ENCODE data around the gene SLC38A10.

DNA sequence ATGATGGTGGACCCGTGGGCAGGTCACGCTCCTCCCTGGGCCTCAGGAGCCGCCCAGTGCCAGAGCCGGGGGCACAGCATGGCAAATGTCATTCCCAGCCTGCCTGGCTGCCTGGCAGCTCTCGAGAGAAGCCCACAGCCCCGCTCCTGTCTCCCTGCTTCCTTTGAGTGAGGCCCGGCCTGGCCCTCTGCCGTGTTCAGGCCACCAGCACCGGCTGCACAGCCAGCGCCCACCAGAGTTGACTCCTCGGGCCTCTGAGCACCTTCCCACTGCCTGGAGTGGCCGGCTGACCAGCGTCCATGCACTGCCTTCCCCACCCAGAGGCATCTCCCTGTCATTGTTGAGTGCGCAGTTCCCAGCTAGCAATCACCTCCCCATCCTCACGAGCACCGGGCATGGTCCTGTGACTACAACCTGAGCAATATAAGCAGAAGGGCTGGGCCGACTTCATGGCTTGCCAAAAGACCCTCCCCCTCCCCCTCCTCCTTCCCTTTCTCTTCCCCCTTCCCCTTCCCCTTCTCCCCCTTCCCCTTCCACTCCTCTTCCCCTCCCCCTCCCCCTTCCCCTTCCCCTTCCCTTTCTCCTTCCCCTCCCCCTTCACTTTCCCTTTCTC is 11.9 kb upstream of the SLC38A10 start:
- TF ChIP-seq CTCF (conservative IDR thresholded peaks at IDR 0.05; ENCODE audit: low read depth, low read length): no peak
- TF ChIP-seq EZH2 (IDR thresholded peaks at IDR 0.05; ENCODE audit: borderline replicate concordance, low read depth, low read length, poor library complexity, severe bottlenecking): no peak
